Coronary artery (tissue), 2 donors: ENCODE results near the gene SEMA3G.

ENCODE experiments used
- DNase-seq: peaks from one replicate; pipeline ENCODE4 v3.0.0-alpha.2; 2017; ENCODE audit warnings: low spot score
- H3K27ac ChIP-seq, 2 donors: fragments of 200-600 bp; sonication (generic); one replicate each; pipeline ENCODE4 v1.5.1; 2016 to 2019
- H3K4me3 ChIP-seq: fragments of 200-600 bp; sonication (generic); 2 replicates; pipeline ENCODE4 v1.5.1; 2016; ENCODE audit warnings: mild to moderate bottlenecking, moderate library complexity
- TF ChIP-seq, protein P1 (sequence below): fragments of 200-600 bp; sonication (generic); IDR thresholded peaks from one replicate; pipeline ENCODE4 v1.5.1; 2019; ENCODE audit warnings: antibody characterized with exemption

SEMA3G gene

GRCh38 chr3:52477076-52477795 lies 32.3 kb upstream of the SEMA3G start:
- no peak overlapping the region for H3K4me3 ChIP-seq
- no peak for DNase-seq

GRCh38 chr3:52473026-52473425 lies 28.1 kb upstream of the SEMA3G start:
- no peak for DNase-seq
- Histone ChIP-seq H3K4me3 (no peak overlapping the region), H3K27ac (peak overlapping the region in 1 of 2 donors; percentile 42)
- TF ChIP-seq, protein P1, sequence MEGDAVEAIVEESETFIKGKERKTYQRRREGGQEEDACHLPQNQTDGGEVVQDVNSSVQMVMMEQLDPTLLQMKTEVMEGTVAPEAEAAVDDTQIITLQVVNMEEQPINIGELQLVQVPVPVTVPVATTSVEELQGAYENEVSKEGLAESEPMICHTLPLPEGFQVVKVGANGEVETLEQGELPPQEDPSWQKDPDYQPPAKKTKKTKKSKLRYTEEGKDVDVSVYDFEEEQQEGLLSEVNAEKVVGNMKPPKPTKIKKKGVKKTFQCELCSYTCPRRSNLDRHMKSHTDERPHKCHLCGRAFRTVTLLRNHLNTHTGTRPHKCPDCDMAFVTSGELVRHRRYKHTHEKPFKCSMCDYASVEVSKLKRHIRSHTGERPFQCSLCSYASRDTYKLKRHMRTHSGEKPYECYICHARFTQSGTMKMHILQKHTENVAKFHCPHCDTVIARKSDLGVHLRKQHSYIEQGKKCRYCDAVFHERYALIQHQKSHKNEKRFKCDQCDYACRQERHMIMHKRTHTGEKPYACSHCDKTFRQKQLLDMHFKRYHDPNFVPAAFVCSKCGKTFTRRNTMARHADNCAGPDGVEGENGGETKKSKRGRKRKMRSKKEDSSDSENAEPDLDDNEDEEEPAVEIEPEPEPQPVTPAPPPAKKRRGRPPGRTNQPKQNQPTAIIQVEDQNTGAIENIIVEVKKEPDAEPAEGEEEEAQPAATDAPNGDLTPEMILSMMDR, result no peak

More at GRCh38 chr3:52477076-52477795, 32.3 kb upstream of the SEMA3G start:
- TF ChIP-seq, protein P1, result no peak
- H3K27ac ChIP-seq, result no peak overlapping the region

DNA sequence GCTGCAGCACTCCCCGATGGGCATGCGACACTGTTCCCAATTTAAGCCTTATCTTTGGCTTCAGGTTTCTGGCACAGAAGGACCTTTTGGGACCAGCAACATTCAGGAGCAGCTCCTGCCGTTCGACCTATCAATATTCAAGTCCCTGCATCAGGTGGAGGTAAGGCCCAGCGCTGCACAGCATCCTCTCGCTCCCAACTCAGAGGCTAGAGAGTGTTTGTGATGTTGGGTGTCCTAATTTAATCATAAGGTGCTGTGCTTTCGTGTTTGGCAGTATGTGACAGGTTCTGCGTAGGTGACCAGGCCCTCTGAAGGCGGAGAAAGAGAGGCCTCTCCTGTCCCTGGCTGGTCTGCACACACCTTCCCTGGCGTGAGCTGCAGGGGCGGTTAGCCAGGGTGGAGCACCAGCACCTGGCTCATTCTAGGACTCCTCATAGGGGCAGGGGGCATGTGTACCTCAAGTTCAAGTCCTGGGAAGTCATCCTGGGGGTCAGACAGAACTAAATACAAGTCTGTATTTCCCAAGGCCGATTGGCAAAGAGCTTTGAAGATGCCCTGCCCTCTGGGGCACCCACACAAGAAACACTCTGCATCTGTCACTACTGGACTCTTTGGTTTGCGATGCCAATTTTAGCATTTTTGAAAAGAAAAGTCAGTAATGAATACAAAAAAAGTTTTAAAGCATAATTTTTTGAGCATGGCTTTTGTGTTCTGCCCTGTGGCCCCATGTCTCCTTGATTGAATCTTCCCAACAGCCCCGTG lies 27.5 kb upstream of the SEMA3G start:
- H3K27ac ChIP-seq, result peak overlapping the region in 1 of 2 donors; percentile 42
- no peak for DNase-seq
- TF ChIP-seq, protein P1, result no peak
- no peak overlapping the region for H3K4me3 ChIP-seq

- DNase-seq, result no peak
- H3K27ac ChIP-seq, result peak overlapping the region in 1 of 2 donors; percentile 30
- H3K4me3 ChIP-seq, result no peak overlapping the region
- TF ChIP-seq, protein P1, result peak; percentile 81
Observed at GRCh38 chr3:52471371-52472238, 26.7 kb upstream of the SEMA3G start.

- TF ChIP-seq, protein P1, result no peak
- H3K4me3 ChIP-seq, result no peak overlapping the region
- no peak for DNase-seq
- H3K27ac ChIP-seq, result no peak overlapping the region
Observed at GRCh38 chr3:52470920-52471319, 26.0 kb upstream of the SEMA3G start.

DNA sequence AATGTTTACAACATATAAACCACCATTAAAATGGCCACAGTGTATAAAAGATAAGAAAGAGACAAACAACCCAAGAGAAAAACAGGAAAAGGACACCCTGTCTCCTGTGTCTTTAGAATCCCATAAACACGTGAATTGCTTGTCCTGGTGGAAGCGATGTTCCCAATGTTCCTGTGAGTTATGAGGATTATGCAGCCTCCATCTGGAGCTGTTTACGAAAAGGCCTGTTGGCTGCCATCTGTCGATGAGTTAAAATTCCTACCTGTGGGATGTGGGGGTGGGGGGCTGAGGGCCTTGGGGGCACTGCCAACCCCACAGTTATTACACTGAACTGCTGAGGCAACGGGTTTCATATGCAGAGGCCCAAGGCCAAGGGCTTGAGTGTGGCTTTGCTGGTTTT lies 24.1 kb upstream of the SEMA3G start:
- no peak for DNase-seq
- no peak overlapping the region for H3K27ac ChIP-seq
- TF ChIP-seq, protein P1, result no peak
- H3K4me3 ChIP-seq, result no peak overlapping the region
